WTC11 (cell line): Measurements from ENCODE around the gene CCDC34.

Experiments
- EMX1 ChIP-seq: fragments of 250-450 bp; sonication (Bioruptor Pico); IDR thresholded peaks from 2 replicates; pipeline ENCODE4 v1.8.0; 2021; ENCODE audit warnings: mild to moderate bottlenecking
- GABPB1 ChIP-seq: sonication (generic); formaldehyde crosslinking; IDR thresholded peaks from 2 replicates; pipeline ENCODE4 v1.8.1; 2023; ENCODE audit warnings: mild to moderate bottlenecking, missing genetic modification reagents
- JUN ChIP-seq: sonication (generic); formaldehyde crosslinking; IDR thresholded peaks from 2 replicates; pipeline ENCODE4 v1.8.0; 2023; ENCODE audit warnings: mild to moderate bottlenecking, missing genetic modification reagents
- MYBL2 ChIP-seq: sonication (generic); formaldehyde crosslinking; IDR thresholded peaks from 2 replicates; pipeline ENCODE4 v1.8.1; 2023; ENCODE audit warnings: mild to moderate bottlenecking, moderate library complexity, missing genetic modification reagents
- NR2C2 ChIP-seq: sonication (generic); formaldehyde crosslinking; IDR thresholded peaks from 2 replicates; pipeline ENCODE4 v1.8.0; 2022; ENCODE audit warnings: mild to moderate bottlenecking, missing genetic modification reagents
- ZBTB21 ChIP-seq: sonication (generic); formaldehyde crosslinking; IDR thresholded peaks from 2 replicates; pipeline ENCODE4 v1.8.1; 2023; ENCODE audit warnings: mild to moderate bottlenecking, missing genetic modification reagents, borderline replicate concordance
- TF ChIP-seq, protein P1 (sequence below): fragments of 200-600 bp; IDR thresholded peaks from 2 replicates; pipeline ENCODE4 v1.8.0; 2022; ENCODE audit warnings: antibody characterized with exemption
- TF ChIP-seq, protein P2 (sequence below): sonication (generic); formaldehyde crosslinking; IDR thresholded peaks from 2 replicates; pipeline ENCODE4 v1.8.1; 2022; ENCODE audit warnings: missing genetic modification reagents, borderline replicate concordance
- TF ChIP-seq, protein P3 (sequence below): sonication (generic); formaldehyde crosslinking; IDR thresholded peaks from 2 replicates; pipeline ENCODE4 v1.8.0; 2022; ENCODE audit warnings: mild to moderate bottlenecking, missing genetic modification reagents

DNA sequence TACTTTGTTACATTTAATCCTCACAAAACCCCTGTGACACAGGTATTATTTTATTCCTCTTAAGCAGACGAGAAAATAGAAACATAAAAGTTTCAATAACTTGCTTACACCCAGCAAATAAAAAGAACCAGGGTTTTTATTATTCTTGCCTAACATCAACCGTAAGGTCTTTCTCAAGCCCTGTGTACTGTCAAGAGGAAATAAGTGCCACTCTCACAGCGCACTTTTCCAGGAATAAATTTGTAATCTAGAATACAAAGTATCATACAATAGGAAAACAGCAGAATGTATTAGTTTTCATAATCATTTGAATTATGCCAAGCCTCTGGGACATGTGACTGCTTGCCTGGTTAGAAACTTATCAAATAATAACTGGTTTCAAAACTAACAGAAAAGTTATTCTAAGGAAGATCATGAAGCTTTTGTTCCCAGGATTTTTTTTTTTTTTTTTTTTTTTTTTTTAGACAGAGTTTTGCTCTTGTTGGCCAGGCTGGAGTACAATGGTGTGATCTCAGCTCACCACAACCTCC is 7.4 kb downstream of the CCDC34 start:
- TF ChIP-seq, protein P1, sequence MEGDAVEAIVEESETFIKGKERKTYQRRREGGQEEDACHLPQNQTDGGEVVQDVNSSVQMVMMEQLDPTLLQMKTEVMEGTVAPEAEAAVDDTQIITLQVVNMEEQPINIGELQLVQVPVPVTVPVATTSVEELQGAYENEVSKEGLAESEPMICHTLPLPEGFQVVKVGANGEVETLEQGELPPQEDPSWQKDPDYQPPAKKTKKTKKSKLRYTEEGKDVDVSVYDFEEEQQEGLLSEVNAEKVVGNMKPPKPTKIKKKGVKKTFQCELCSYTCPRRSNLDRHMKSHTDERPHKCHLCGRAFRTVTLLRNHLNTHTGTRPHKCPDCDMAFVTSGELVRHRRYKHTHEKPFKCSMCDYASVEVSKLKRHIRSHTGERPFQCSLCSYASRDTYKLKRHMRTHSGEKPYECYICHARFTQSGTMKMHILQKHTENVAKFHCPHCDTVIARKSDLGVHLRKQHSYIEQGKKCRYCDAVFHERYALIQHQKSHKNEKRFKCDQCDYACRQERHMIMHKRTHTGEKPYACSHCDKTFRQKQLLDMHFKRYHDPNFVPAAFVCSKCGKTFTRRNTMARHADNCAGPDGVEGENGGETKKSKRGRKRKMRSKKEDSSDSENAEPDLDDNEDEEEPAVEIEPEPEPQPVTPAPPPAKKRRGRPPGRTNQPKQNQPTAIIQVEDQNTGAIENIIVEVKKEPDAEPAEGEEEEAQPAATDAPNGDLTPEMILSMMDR, result no peak
- TF ChIP-seq GABPB1 (CRISPR knock-in tag), result no peak
- TF ChIP-seq, protein P2, sequence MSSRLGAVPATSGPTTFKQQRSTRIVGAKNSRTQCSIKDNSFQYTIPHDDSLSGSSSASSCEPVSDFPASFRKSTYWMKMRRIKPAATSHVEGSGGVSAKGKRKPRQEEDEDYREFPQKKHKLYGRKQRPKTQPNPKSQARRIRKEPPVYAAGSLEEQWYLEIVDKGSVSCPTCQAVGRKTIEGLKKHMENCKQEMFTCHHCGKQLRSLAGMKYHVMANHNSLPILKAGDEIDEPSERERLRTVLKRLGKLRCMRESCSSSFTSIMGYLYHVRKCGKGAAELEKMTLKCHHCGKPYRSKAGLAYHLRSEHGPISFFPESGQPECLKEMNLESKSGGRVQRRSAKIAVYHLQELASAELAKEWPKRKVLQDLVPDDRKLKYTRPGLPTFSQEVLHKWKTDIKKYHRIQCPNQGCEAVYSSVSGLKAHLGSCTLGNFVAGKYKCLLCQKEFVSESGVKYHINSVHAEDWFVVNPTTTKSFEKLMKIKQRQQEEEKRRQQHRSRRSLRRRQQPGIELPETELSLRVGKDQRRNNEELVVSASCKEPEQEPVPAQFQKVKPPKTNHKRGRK (CRISPR knock-in tag), result no peak
- no peak for TF ChIP-seq ZBTB21 (CRISPR knock-in tag)
- no peak for TF ChIP-seq JUN (CRISPR knock-in tag)
- TF ChIP-seq, protein P3, sequence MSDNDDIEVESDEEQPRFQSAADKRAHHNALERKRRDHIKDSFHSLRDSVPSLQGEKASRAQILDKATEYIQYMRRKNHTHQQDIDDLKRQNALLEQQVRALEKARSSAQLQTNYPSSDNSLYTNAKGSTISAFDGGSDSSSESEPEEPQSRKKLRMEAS (CRISPR knock-in tag), result no peak
- TF ChIP-seq EMX1, result no peak
- TF ChIP-seq NR2C2 (CRISPR knock-in tag), result no peak
- TF ChIP-seq MYBL2, result no peak
